PC-3 (cell line): Measurements from ENCODE around the gene MCEMP1. TPM values are rescaled to one million over a fixed set of nuclear protein-coding genes. Genes with fewer than 3 reads are reported as not detected.

Experiments used
- ATAC-seq: fragments of 200-7000 bp; cut with Tn5 transposase; 2 replicates; pipeline ENCODE4 v1.9.1; 2020; ENCODE audit warnings: mild to moderate bottlenecking, moderate library complexity
- BruUV-seq: library from RNA; stranded (reverse); fragments of 400-500 nt; replicated peaks from 2 replicates; lab custom pipeline; 2021; lab: Mats Ljungman, UMichigan
- CTCF ChIA-PET: fragments of 300-600 bp; sonication (Branson Sonifier 250); formaldehyde crosslinking; loops from one replicate; lab custom pipeline; 2022; ENCODE audit warnings: antibody characterized with exemption; lab: Charles Lee
- POLR2A ChIA-PET: fragments of 300-600 bp; sonication (Branson Sonifier 250); formaldehyde crosslinking; loops from one replicate; lab custom pipeline; 2022; ENCODE audit warnings: antibody characterized with exemption; ENCODE audit not compliant: unreplicated experiment; lab: Charles Lee
- DNase-seq: peaks from one replicate; pipeline ENCODE4 v3.0.0-alpha.2; 2015
- H2AFZ ChIP-seq: fragments of 300-600 bp; sonication (generic); 2 replicates; pipeline ENCODE4 v1.6.0; 2016; ENCODE audit warnings: antibody characterized with exemption, low read length
- H3F3A ChIP-seq: fragments of 300-600 bp; sonication (generic); one replicate; pipeline ENCODE4 v1.6.0; 2017; ENCODE audit warnings: antibody characterized with exemption, low read length, control low read depth, mild to moderate bottlenecking; ENCODE audit not compliant: unreplicated experiment
- H3K27ac ChIP-seq: fragments of 300-600 bp; sonication (generic); 2 replicates; pipeline ENCODE4 v1.5.1; 2016; ENCODE audit warnings: mild to moderate bottlenecking, low read length
- H3K27me3 ChIP-seq: fragments of 300-600 bp; sonication (generic); 2 replicates; pipeline ENCODE4 v1.6.1; 2016; ENCODE audit warnings: low read length, mixed read lengths
- H3K36me3 ChIP-seq: fragments of 300-600 bp; sonication (generic); 2 replicates; pipeline ENCODE4 v1.6.1; 2016; ENCODE audit warnings: low read depth, mixed run types, low read length, mixed read lengths
- H3K4me1 ChIP-seq: fragments of 300-600 bp; sonication (generic); 2 replicates; pipeline ENCODE4 v1.5.1; 2016; ENCODE audit warnings: low read length; ENCODE audit not compliant: insufficient read depth
- H3K4me2 ChIP-seq: fragments of 300-600 bp; sonication (generic); 2 replicates; pipeline ENCODE4 v1.6.0; 2016; ENCODE audit warnings: low read length
- H3K4me3 ChIP-seq: fragments of 300-600 bp; sonication (generic); 2 replicates; pipeline ENCODE4 v1.5.1; 2016; ENCODE audit warnings: mild to moderate bottlenecking, low read length, mixed read lengths
- H3K79me2 ChIP-seq: fragments of 300-600 bp; sonication (generic); 2 replicates; pipeline ENCODE4 v1.6.1; 2017; ENCODE audit warnings: low read length, mixed read lengths
- H3K9ac ChIP-seq: fragments of 300-600 bp; sonication (generic); 2 replicates; pipeline ENCODE4 v1.6.0; 2016; ENCODE audit warnings: mild to moderate bottlenecking, low read length
- H3K9me2 ChIP-seq: fragments of 300-600 bp; sonication (generic); replicated peaks from 2 replicates; pipeline ENCODE4 v1.6.1; 2016; ENCODE audit warnings: mixed run types, low read length, mixed read lengths
- H3K9me3 ChIP-seq: fragments of 300-600 bp; sonication (generic); 2 replicates; pipeline ENCODE4 v1.6.1; 2016; ENCODE audit warnings: low read length, mixed read lengths
- H4K20me1 ChIP-seq: fragments of 300-600 bp; sonication (generic); 2 replicates; pipeline ENCODE4 v1.6.1; 2016; ENCODE audit warnings: low read length, mixed read lengths
- EZH2 ChIP-seq: fragments of 300-600 bp; sonication (generic); IDR thresholded peaks from one replicate; pipeline ENCODE4 v1.6.1; 2017; ENCODE audit warnings: antibody characterized with exemption, mild to moderate bottlenecking, low read length; ENCODE audit not compliant: unreplicated experiment
- EZH2phosphoT487 ChIP-seq: fragments of 300-600 bp; sonication (generic); IDR thresholded peaks from 2 replicates; pipeline ENCODE4 v1.6.1; 2018; ENCODE audit warnings: mild to moderate bottlenecking, antibody characterized with exemption, low read length, borderline replicate concordance
- intact Hi-C: fragments of 100-400 bp; cut with micrococcal nuclease; formaldehyde crosslinking; loops from 2 replicates; pipeline ENCODE4 v1.9.0; 2023
- total RNA-seq: library from RNA; depleted of rRNA; stranded (reverse); fragments of >200 nt; gene quantifications from 2 replicates; pipeline ENCODE4 v1.2.3, GENCODE V29; 2014
- TF ChIP-seq, protein P1 (sequence below): fragments of 300-600 bp; sonication (generic); conservative IDR thresholded peaks from 2 replicates; pipeline ENCODE4 v1.5.1; 2017; ENCODE audit warnings: antibody characterized with exemption, low read depth, mild to moderate bottlenecking, low read length

MCEMP1 gene
- total RNA-seq, 1 experiment from 2014 or later: not detected

DNA sequence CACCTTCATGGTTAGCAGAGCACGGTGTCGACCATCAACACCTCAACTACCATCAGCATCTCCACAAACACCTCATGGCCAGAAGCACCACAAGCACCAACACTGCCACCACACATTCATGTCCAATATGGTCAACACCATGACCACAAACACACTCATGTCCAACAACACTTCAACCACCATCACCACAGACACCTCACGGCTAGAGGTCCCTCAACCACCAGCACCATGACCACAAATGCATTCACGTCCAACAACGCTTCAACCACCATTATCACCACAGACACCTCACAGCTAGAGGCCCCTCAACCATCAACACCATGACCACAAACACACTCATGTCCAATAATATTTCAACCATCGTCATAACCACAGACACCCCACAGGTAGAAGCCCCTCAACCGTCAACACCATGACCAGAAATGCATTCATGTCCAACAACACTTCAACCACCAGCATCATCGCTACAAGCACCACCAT lies 13.9 kb downstream of the MCEMP1 start:
- intact Hi-C loops: no loop called here
- ATAC-seq: no peak
- Histone ChIP-seq H3K36me3 (no peaks in the 10 kb centered on the region), H3K9me2 (no peaks in the 10 kb centered on the region), H3K9me3 (no peaks in the 10 kb centered on the region), H3K4me2 (no peak overlapping the region), H3K4me3 (no peak overlapping the region), H3K27ac (no peak overlapping the region), H4K20me1 (no peaks in the 10 kb centered on the region), H3F3A (no peaks in the 10 kb centered on the region), H3K27me3 (0 out of 2 replicates have a peak, but pooled peaks cover 2% of the 10 kb centered on the region), H3K79me2 (no peaks in the 10 kb centered on the region), H3K4me1 (no peaks in the 10 kb centered on the region), H3K9ac (no peak overlapping the region), H2AFZ (no peak overlapping the region)
- ChIA-PET POLR2A (no interaction called here), CTCF (no interaction called here)
- no peak for TF ChIP-seq EZH2
- no peak for DNase-seq
- no TSS peak for BruUV-seq

GRCh38 chr19:7691497-7691896 lies 14.6 kb downstream of the MCEMP1 start:
- Histone ChIP-seq H3K27ac (no peak overlapping the region), H4K20me1 (no peaks in the 10 kb centered on the region), H2AFZ (no peak overlapping the region), H3K9me2 (no peaks in the 10 kb centered on the region), H3K9ac (no peak overlapping the region), H3K4me3 (no peak overlapping the region), H3K4me1 (no peaks in the 10 kb centered on the region), H3K27me3 (peaks cover 4% of the 10 kb centered on the region; the same call in 1 of the 2 replicates), H3F3A (no peaks in the 10 kb centered on the region), H3K4me2 (no peak overlapping the region), H3K79me2 (no peaks in the 10 kb centered on the region), H3K36me3 (no peaks in the 10 kb centered on the region), H3K9me3 (no peaks in the 10 kb centered on the region)
- DNase-seq (no peak), ATAC-seq (no peak)
- ChIA-PET POLR2A (no interaction called here), CTCF (no interaction called here)
- BruUV-seq: no TSS peak
- TF ChIP-seq EZH2: no peak
- TF ChIP-seq, protein P1, sequence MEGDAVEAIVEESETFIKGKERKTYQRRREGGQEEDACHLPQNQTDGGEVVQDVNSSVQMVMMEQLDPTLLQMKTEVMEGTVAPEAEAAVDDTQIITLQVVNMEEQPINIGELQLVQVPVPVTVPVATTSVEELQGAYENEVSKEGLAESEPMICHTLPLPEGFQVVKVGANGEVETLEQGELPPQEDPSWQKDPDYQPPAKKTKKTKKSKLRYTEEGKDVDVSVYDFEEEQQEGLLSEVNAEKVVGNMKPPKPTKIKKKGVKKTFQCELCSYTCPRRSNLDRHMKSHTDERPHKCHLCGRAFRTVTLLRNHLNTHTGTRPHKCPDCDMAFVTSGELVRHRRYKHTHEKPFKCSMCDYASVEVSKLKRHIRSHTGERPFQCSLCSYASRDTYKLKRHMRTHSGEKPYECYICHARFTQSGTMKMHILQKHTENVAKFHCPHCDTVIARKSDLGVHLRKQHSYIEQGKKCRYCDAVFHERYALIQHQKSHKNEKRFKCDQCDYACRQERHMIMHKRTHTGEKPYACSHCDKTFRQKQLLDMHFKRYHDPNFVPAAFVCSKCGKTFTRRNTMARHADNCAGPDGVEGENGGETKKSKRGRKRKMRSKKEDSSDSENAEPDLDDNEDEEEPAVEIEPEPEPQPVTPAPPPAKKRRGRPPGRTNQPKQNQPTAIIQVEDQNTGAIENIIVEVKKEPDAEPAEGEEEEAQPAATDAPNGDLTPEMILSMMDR: no peak
- no peak for TF ChIP-seq EZH2phosphoT487
- intact Hi-C loops: no loop called here

- H3K9me2 ChIP-seq: no peaks in the 10 kb centered on the region
- ATAC-seq: no peak
- CTCF ChIA-PET: no interaction called here
- BruUV-seq: no TSS peak
- TF ChIP-seq, protein P1: no peak
- TF ChIP-seq EZH2 (no peak), EZH2phosphoT487 (no peak)
- DNase-seq: no peak
- no peaks in the 10 kb centered on the region for H3F3A ChIP-seq
- H3K4me2 ChIP-seq: no peak overlapping the region
- no peak overlapping the region for H3K27ac ChIP-seq
- H3K36me3 ChIP-seq: no peaks in the 10 kb centered on the region
- no peak overlapping the region for H3K4me3 ChIP-seq
- no peak overlapping the region for H2AFZ ChIP-seq
- no peaks in the 10 kb centered on the region for H3K79me2 ChIP-seq
- POLR2A ChIA-PET: no interaction called here
- no peaks in the 10 kb centered on the region for H4K20me1 ChIP-seq
- H3K9me3 ChIP-seq: no peaks in the 10 kb centered on the region
- H3K9ac ChIP-seq: no peak overlapping the region
- no peaks in the 10 kb centered on the region for H3K4me1 ChIP-seq
- intact Hi-C loops: no loop called here
- peaks cover 15% of the 10 kb centered on the region for H3K27me3 ChIP-seq
Measured at GRCh38 chr19:7692417-7693088, 15.7 kb downstream of the MCEMP1 start.
